Testis (tissue), 3 donors: Measurements from ENCODE around the gene ZNF280B. TPM values are rescaled to one million over a fixed set of nuclear protein-coding genes. Genes with fewer than 3 reads are reported as not detected.

ENCODE experiments used
- DNase-seq: peaks from one replicate; pipeline ENCODE4 v3.0.0-alpha.2; 2019
- H3K27ac ChIP-seq, 2 donors: fragments of 200-600 bp; sonication (generic); one replicate each; pipeline ENCODE4 v1.5.1; 2019
- H3K27me3 ChIP-seq: fragments of 200-600 bp; sonication (generic); one replicate; pipeline ENCODE4 v1.5.1; 2019
- H3K36me3 ChIP-seq: fragments of 200-600 bp; sonication (generic); one replicate; pipeline ENCODE4 v1.5.1; 2017; ENCODE audit warnings: low read depth; ENCODE audit errors: missing control alignments
- H3K4me1 ChIP-seq: fragments of 200-600 bp; sonication (generic); one replicate; pipeline ENCODE4 v1.5.1; 2019
- H3K4me3 ChIP-seq, 2 donors: fragments of 200-600 bp; sonication (generic); one replicate each; pipeline ENCODE4 v1.5.1; 2017 to 2019
- H3K9me3 ChIP-seq: fragments of 200-600 bp; sonication (generic); one replicate; pipeline ENCODE4 v1.5.1; 2017
- CTCF ChIP-seq, 3 experiments: fragments of 450-650 bp in 2 of 3; fragments of 200-600 bp in 1 of 3; sonication (generic) in 1 of 3; IDR thresholded peaks; one replicate each; pipeline ENCODE4 v1.5.1; 2016 to 2019; ENCODE audit warnings: antibody characterized with exemption in 3 of 3, mild to moderate bottlenecking in 2 of 3, moderate library complexity in 1 of 3
- POLR2A ChIP-seq: fragments of 450-650 bp; IDR thresholded peaks from one replicate; pipeline ENCODE4 v1.6.1; 2017; ENCODE audit warnings: antibody characterized with exemption, mild to moderate bottlenecking, moderate library complexity
- WGBS, 2 donors: methylation state at CpG; one replicate each; pipeline ENCODE4 v1.1.5; 2018; 5-methylcytosine and 5-hydroxymethylcytosine counted together
- intact Hi-C: fragments of 100-400 bp; cut with DNase I; formaldehyde crosslinking; loops from one replicate; pipeline ENCODE4 v1.15.1; 2023; ENCODE audit warnings: low total_unique reads
- polyA plus RNA-seq: library from polyadenylated mRNA; stranded (reverse); fragments of 350-450 nt; fragmentation: Illumina TruSeq; extraction: RNeasy Lipid Tissue Mini Kit (QIAGEN cat#74804); gene quantifications from one replicate; pipeline ENCODE4 v1.2.3, GENCODE V29; 2014; ENCODE audit warnings: low read depth, low replicate concordance; ENCODE audit not compliant: insufficient read depth
- total RNA-seq, 2 donors: library from RNA; depleted of rRNA; stranded (reverse); fragments of >200 nt; gene quantifications; one replicate each; pipeline ENCODE4 v1.2.3, GENCODE V29; 2016

The ZNF280B gene
- total and polyA plus RNA-seq, 3 donors from 2014 or later, result 22.8 to 73.3 (median 51.2) TPM

GRCh38 chr22:22440188-22440587, 68.4 kb downstream of the ZNF280B start:
- 88 to 92% methylated on average over 1 of the region's 1 CpG for WGBS, 2 donors
- intact Hi-C loops, result no loop called here
- TF ChIP-seq POLR2A (no peak), CTCF (IDR thresholded peaks at IDR 0.05) (no peak)

More at GRCh38 chr22:22440188-22440587, 68.4 kb downstream of the ZNF280B start:
- Histone ChIP-seq H3K27ac (no peak overlapping the region), H3K4me3 (no peak overlapping the region), H3K27me3 (no peaks in the 10 kb centered on the region), H3K36me3 (no peaks in the 10 kb centered on the region), H3K9me3 (no peaks in the 10 kb centered on the region), H3K4me1 (no peaks in the 10 kb centered on the region)
- DNase-seq, result no peak

Other genes with a start within 250 kb of the ZNF280B start
- 1 to 10 TPM in 1 of 2 donors, under 1 TPM in 1; 0.43 to 1.1 TPM for gene ZNF280A, start 11.5 kb upstream of the ZNF280B start, total RNA-seq
- 0.38 TPM for gene ZNF280A, start 11.5 kb upstream of the ZNF280B start, polyA plus RNA-seq
- 100 to 1,000 TPM; 197 to 233 TPM for gene PRAME, start 50.5 kb upstream of the ZNF280B start, total RNA-seq
- 137 TPM for gene PRAME, start 50.5 kb upstream of the ZNF280B start, polyA plus RNA-seq
- gene GGTLC2, start 135.9 kb upstream of the ZNF280B start, total RNA-seq, result 10 to 100 TPM in 1 of 2 donors, 1 to 10 TPM in 1; 2.8 to 21.5 TPM
- 4.5 TPM for gene GGTLC2, start 135.9 kb upstream of the ZNF280B start, polyA plus RNA-seq